Activated naive CD4-positive, alpha-beta T cell treated with anti-CD3 and anti-CD28 coated beads, Interleukin-2, amount 10 ng/mL, durations not matched to agents 7 days and 5 days (primary cell): ENCODE measurements around the gene ENPP3.

Source experiments
- CTCF ChIA-PET: fragments of 350-600 bp; sonication (Branson Sonifier 250); formaldehyde crosslinking; loops from one replicate; lab custom pipeline; 2021; ENCODE audit warnings: antibody characterized with exemption; lab: Charles Lee
- DNase-seq: peaks from one replicate; pipeline ENCODE4 v3.0.0-alpha.2; 2020
- H3K27ac Mint-ChIP-seq: one replicate; pipeline ENCODE4 v1.8.0; 2021; ENCODE audit warnings: mild to moderate bottlenecking, moderate library complexity, mixed read lengths
- H3K27me3 Mint-ChIP-seq: one replicate; pipeline ENCODE4 v1.8.0; 2021; ENCODE audit warnings: mild to moderate bottlenecking, mixed read lengths
- H3K36me3 Mint-ChIP-seq: one replicate; pipeline ENCODE4 v1.8.0; 2021; ENCODE audit warnings: mixed read lengths
- H3K4me1 Mint-ChIP-seq: one replicate; pipeline ENCODE4 v1.8.0; 2021; ENCODE audit warnings: mixed read lengths
- H3K4me3 Mint-ChIP-seq: one replicate; pipeline ENCODE4 v1.8.0; 2021; ENCODE audit warnings: mild to moderate bottlenecking, moderate library complexity, mixed read lengths
- H3K9me3 Mint-ChIP-seq: one replicate; pipeline ENCODE4 v1.8.0; 2021; ENCODE audit warnings: mixed read lengths

Gene ENPP3

DNA sequence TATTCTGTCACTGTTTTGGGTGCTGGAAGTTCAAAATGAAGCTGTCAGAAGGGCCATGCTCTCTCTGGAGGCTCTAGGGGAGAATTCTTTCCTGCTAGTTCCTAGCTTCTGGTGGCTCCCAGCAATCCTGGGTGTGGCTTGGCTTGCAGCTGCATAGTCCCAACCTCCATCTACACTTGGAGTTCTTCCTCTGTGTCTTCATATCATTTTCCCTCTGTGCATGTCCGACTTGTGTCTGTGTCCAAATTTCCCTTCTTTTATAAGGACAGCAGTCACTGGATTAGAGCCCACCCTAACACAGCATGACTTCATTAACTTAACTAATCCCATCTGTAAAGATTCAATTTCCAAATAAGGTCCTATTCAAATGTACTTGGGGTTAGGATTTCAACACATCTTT is 147.5 kb downstream of the ENPP3 start:
- no peak overlapping the region for H3K27ac Mint-ChIP-seq
- no peaks in the 10 kb centered on the region for H3K36me3 Mint-ChIP-seq
- no peaks in the 10 kb centered on the region for H3K9me3 Mint-ChIP-seq
- peaks cover 4% of the 10 kb centered on the region for H3K27me3 Mint-ChIP-seq
- CTCF ChIA-PET, result no interaction called here
- DNase-seq, result no peak
- no peak overlapping the region for H3K4me3 Mint-ChIP-seq
- no peaks in the 10 kb centered on the region for H3K4me1 Mint-ChIP-seq

DNA sequence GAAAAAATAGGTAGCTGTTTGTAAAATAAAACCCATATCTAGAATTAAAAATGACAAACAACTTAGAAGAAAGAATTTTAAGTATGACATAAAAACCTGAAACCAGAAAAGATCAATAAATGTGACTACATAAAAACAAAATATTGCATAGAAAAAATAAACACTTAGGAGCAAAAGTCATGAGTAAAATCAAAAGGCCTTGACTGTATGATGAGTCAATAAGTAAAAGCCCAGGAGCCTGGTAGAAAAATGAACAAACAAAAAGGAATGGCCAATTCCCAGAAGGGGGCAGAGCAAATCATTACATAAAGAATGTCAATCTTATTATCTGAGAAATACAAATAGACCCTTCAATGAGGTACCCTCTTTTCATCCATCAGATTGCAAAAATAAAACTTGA is 150.0 kb downstream of the ENPP3 start:
- no peak overlapping the region for H3K4me3 Mint-ChIP-seq

DNA sequence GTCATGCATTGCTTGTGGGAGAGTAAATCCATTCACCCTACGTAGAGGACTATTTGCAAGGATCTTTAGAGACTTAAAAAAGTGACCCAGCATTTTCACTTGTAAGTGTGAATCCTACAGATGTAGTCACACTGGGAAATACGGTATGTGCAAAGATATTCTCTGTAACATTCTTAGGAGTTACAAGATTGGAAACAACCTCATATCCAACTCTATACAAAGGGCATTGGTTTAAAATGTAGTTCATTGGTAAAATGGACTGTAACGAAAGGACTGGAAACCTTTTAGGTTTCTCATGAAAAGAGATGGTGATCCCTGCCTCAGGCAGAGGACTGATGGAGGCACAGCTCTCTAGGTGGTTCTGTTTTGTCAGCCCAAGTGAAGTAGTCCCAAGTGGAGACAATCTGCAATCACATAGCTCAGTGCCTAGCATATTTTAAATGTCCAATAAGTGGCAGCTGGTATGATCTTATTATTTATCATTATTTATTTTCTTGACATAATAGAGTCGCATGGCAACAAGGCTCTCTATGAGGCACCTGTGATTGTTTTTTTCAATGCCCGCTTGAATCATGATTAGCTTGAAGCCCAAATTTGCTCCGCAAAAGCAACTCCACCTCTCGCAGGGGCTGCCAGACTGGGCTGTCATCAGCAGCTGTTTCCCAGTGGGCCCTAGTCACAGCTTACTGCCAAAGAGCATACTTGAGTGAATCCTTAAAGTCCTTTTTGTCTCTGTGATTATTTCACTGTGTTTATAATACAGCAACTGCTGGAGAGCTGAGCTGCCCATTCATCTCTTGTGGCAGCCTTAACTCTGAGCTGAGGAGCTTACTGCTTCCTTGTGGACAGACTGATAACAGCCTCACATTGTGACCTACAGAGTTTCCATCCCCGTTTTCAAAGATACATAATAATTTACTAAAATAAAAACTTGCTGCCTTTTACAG is 150.9 kb downstream of the ENPP3 start:
- Mint-ChIP-seq H3K4me1 (no peaks in the 10 kb centered on the region), H3K36me3 (no peaks in the 10 kb centered on the region), H3K9me3 (no peaks in the 10 kb centered on the region), H3K4me3 (no peak overlapping the region), H3K27me3 (peaks cover 4% of the 10 kb centered on the region), H3K27ac (no peak overlapping the region)
- CTCF ChIA-PET, result interaction anchor here (1.3 kb wide), 1 partner anchor 127 kb away, joined by 4 read pairs; no protein-coding TSS in a partner anchor
- no peak for DNase-seq

More for the DNA sequence above, 150.0 kb downstream of the ENPP3 start:
- CTCF ChIA-PET, result interaction anchor here (0.7 kb wide), 1 partner anchor 30 kb away, joined by 4 read pairs; no protein-coding TSS in a partner anchor
- peaks cover 4% of the 10 kb centered on the region for H3K27me3 Mint-ChIP-seq
- no peaks in the 10 kb centered on the region for H3K36me3 Mint-ChIP-seq
- no peak overlapping the region for H3K27ac Mint-ChIP-seq
- H3K9me3 Mint-ChIP-seq, result no peaks in the 10 kb centered on the region
- no peak for DNase-seq
- H3K4me1 Mint-ChIP-seq, result no peaks in the 10 kb centered on the region

DNA sequence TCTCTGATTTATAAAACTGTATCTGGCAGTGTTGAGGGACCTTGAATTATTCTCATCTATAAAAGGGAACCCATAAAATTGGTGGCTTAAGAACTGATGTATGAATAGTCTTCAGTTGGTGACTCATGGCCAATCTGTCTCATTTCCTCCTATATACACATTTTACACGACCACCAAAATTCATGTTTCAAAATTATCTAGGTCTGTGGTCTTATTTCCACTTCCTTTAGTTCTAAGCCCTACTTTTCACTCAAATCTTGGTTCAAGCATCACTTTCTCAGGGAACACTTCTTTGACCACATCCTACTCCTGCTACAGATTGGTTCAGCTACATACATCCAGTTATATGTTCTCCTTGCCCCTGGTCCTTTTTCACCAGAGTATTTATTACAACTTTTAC is 152.1 kb downstream of the ENPP3 start:
- no peak overlapping the region for H3K4me3 Mint-ChIP-seq

DNA sequence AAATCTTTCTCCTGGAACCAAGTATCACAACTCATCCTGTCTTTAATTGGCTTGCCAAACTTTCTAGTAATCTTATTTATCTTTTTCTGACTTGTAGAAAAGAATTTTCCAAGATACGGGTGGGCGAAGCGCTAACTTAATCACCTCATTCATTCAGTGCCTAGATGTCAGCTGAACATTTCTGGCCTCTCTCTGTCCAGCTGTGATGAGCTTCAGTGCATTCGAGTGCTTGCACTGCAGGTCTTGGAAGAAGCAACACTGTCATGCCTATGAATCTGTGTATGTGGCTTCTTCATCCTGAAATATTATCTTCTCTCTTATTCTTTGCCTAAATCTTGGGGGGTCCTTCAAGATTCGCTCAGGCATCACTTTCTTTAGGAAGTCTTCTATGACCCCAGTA is 154.4 kb downstream of the ENPP3 start:
- no peaks in the 10 kb centered on the region for H3K9me3 Mint-ChIP-seq
- no peaks in the 10 kb centered on the region for H3K4me1 Mint-ChIP-seq
- H3K36me3 Mint-ChIP-seq, result no peaks in the 10 kb centered on the region
- H3K27ac Mint-ChIP-seq, result no peak overlapping the region
- CTCF ChIA-PET, result no interaction called here
- H3K4me3 Mint-ChIP-seq, result no peak overlapping the region
- DNase-seq, result no peak
- H3K27me3 Mint-ChIP-seq, result no peaks in the 10 kb centered on the region

More for the DNA sequence above, 152.1 kb downstream of the ENPP3 start:
- no peak overlapping the region for H3K27ac Mint-ChIP-seq
- H3K27me3 Mint-ChIP-seq, result peaks cover 4% of the 10 kb centered on the region
- DNase-seq, result no peak
- CTCF ChIA-PET, result no interaction called here
- H3K36me3 Mint-ChIP-seq, result no peaks in the 10 kb centered on the region
- H3K4me1 Mint-ChIP-seq, result no peaks in the 10 kb centered on the region
- no peaks in the 10 kb centered on the region for H3K9me3 Mint-ChIP-seq

DNA sequence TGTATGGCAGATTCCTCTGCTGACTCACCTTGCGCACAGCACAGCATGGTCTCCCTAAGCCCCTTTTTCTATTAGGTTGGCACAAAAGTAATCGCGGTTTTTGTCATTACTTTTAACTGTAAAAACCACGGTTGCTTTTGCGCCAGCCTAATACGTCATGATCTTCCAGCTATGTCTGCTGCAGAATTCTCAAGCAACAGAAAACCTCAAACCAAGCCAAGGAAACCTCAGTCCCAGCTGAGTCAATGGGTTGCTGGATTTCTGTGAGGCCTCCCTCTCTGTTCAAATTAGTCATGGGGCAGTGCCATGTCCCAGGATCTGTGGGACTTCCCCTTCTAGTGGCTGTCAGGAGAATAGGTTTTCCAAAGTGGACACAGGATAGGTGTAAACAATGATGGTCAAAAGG is 155.0 kb downstream of the ENPP3 start:
- CTCF ChIA-PET, result no interaction called here
- no peaks in the 10 kb centered on the region for H3K27me3 Mint-ChIP-seq
- H3K4me1 Mint-ChIP-seq, result no peaks in the 10 kb centered on the region
- H3K4me3 Mint-ChIP-seq, result no peak overlapping the region
- no peak for DNase-seq
- H3K27ac Mint-ChIP-seq, result no peak overlapping the region
- H3K36me3 Mint-ChIP-seq, result no peaks in the 10 kb centered on the region
- no peaks in the 10 kb centered on the region for H3K9me3 Mint-ChIP-seq

DNA sequence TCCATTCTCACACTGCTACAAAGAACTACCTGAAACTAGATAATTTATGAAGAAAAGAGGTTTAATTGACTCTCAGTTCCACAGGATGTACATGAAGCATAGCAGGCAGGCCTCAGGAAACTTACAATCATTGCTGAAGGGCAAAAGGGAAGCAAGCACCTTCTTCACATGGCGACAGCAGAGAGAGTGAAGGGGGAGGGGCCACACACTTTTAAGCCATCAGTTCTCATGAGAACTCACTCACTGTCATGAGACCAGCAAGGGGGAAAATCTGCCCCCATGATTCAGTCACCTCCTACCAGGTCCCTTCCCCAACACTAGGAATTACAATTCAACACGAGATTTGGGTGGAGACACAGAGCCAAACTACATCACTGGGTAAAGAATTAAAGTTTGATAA is 158.3 kb downstream of the ENPP3 start:
- no peak for DNase-seq
- H3K27me3 Mint-ChIP-seq, result no peaks in the 10 kb centered on the region
- CTCF ChIA-PET, result no interaction called here
- no peaks in the 10 kb centered on the region for H3K4me1 Mint-ChIP-seq
- H3K36me3 Mint-ChIP-seq, result no peaks in the 10 kb centered on the region
- no peaks in the 10 kb centered on the region for H3K9me3 Mint-ChIP-seq
- no peak overlapping the region for H3K4me3 Mint-ChIP-seq
- H3K27ac Mint-ChIP-seq, result no peak overlapping the region
